Glutamatergic neuron (in vitro differentiated cells): Measurements from ENCODE around the gene GRID1. TPM values are rescaled to one million over a fixed set of nuclear protein-coding genes. Genes with fewer than 3 reads are reported as not detected.

ENCODE experiments used
- DNase-seq: peaks from one replicate; pipeline ENCODE4 v3.0.0; 2022
- H3K27ac Mint-ChIP-seq: one replicate; pipeline ENCODE4 v1.8.0; 2020; ENCODE audit warnings: mild to moderate bottlenecking, mixed read lengths, inconsistent platforms; ENCODE audit not compliant: unreplicated experiment
- H3K27me3 Mint-ChIP-seq: one replicate; pipeline ENCODE4 v1.8.0; 2020; ENCODE audit warnings: mild to moderate bottlenecking, moderate library complexity, mixed read lengths, inconsistent platforms; ENCODE audit not compliant: unreplicated experiment
- H3K36me3 Mint-ChIP-seq: one replicate; pipeline ENCODE4 v1.8.0; 2020; ENCODE audit warnings: mild to moderate bottlenecking, mixed read lengths, inconsistent platforms; ENCODE audit not compliant: unreplicated experiment
- H3K4me1 Mint-ChIP-seq: one replicate; pipeline ENCODE4 v1.8.0; 2020; ENCODE audit warnings: mild to moderate bottlenecking, low read depth, mixed read lengths, inconsistent platforms; ENCODE audit not compliant: unreplicated experiment
- H3K4me3 Mint-ChIP-seq: one replicate; pipeline ENCODE4 v1.8.0; 2020; ENCODE audit warnings: mild to moderate bottlenecking, mixed read lengths, inconsistent platforms; ENCODE audit not compliant: unreplicated experiment
- H3K9me3 Mint-ChIP-seq: one replicate; pipeline ENCODE4 v1.8.0; 2020; ENCODE audit warnings: mild to moderate bottlenecking, moderate library complexity, mixed read lengths, inconsistent platforms; ENCODE audit not compliant: unreplicated experiment
- CTCF ChIP-seq: fragments of 200-600 bp; sonication (generic); IDR thresholded peaks from one replicate; pipeline ENCODE4 v1.5.0; 2021; ENCODE audit not compliant: partially characterized antibody, unreplicated experiment
- total RNA-seq: library from RNA; stranded (reverse); fragmentation: NEBNext Ultra II Directional; extraction: Animal tissue kit (Norgen Biotek cat#: 25700); gene quantifications from one replicate; pipeline ENCODE4 v1.2.1, GENCODE V29; 2021; ENCODE audit not compliant: unreplicated experiment

The GRID1 gene
- total RNA-seq, 1 donor from 2014 or later, result 8.0 TPM

- H3K4me1 Mint-ChIP-seq, result peaks cover under 1% of the 10 kb centered on the region
- H3K36me3 Mint-ChIP-seq, result peaks cover 5% of the 10 kb centered on the region
- DNase-seq, result no peak
- H3K4me3 Mint-ChIP-seq, result no peak overlapping the region
- H3K9me3 Mint-ChIP-seq, result peaks cover 2% of the 10 kb centered on the region
- no peak for TF ChIP-seq CTCF
- H3K27me3 Mint-ChIP-seq, result peaks cover 2% of the 10 kb centered on the region
- H3K27ac Mint-ChIP-seq, result no peak overlapping the region
These were observed 310.7 kb downstream of the GRID1 start for GRCh38 chr10:86055928-86056327.

GRCh38 chr10:86053675-86054074 lies 312.9 kb downstream of the GRID1 start:
- Mint-ChIP-seq H3K27me3 (peaks cover 2% of the 10 kb centered on the region), H3K4me1 (no peaks in the 10 kb centered on the region), H3K36me3 (peaks cover 5% of the 10 kb centered on the region), H3K4me3 (no peak overlapping the region), H3K9me3 (peaks cover 2% of the 10 kb centered on the region), H3K27ac (no peak overlapping the region)
- TF ChIP-seq CTCF, result no peak
- DNase-seq, result no peak

GRCh38 chr10:86051586-86051985 lies 315.0 kb downstream of the GRID1 start:
- no peak overlapping the region for H3K27ac Mint-ChIP-seq
- DNase-seq, result no peak
- H3K27me3 Mint-ChIP-seq, result no peaks in the 10 kb centered on the region
- H3K4me3 Mint-ChIP-seq, result no peak overlapping the region
- no peak for TF ChIP-seq CTCF
- H3K9me3 Mint-ChIP-seq, result peaks cover 2% of the 10 kb centered on the region
- no peaks in the 10 kb centered on the region for H3K36me3 Mint-ChIP-seq
- H3K4me1 Mint-ChIP-seq, result peaks cover 2% of the 10 kb centered on the region

GRCh38 chr10:86049442-86049841 lies 317.2 kb downstream of the GRID1 start:
- H3K9me3 Mint-ChIP-seq, result no peaks in the 10 kb centered on the region
- H3K27ac Mint-ChIP-seq, result no peak overlapping the region
- no peaks in the 10 kb centered on the region for H3K27me3 Mint-ChIP-seq
- DNase-seq, result no peak
- H3K4me1 Mint-ChIP-seq, result peaks cover 2% of the 10 kb centered on the region
- H3K36me3 Mint-ChIP-seq, result no peaks in the 10 kb centered on the region
- TF ChIP-seq CTCF, result no peak
- H3K4me3 Mint-ChIP-seq, result no peak overlapping the region

- TF ChIP-seq CTCF, result no peak
- H3K9me3 Mint-ChIP-seq, result no peaks in the 10 kb centered on the region
These were observed 317.6 kb downstream of the GRID1 start for GRCh38 chr10:86048973-86049372.

More at GRCh38 chr10:86048973-86049372, 317.6 kb downstream of the GRID1 start:
- no peak overlapping the region for H3K4me3 Mint-ChIP-seq
- peaks cover 2% of the 10 kb centered on the region for H3K4me1 Mint-ChIP-seq
- no peak for DNase-seq
- H3K27ac Mint-ChIP-seq, result no peak overlapping the region
- no peaks in the 10 kb centered on the region for H3K36me3 Mint-ChIP-seq
- H3K27me3 Mint-ChIP-seq, result no peaks in the 10 kb centered on the region
